HCT116 (cell line): ENCODE data around the gene DLG2.

Experiments
- EGR1 ChIP-seq: IDR thresholded peaks from 2 replicates; pipeline ENCODE4 v1.6.1; 2012; ENCODE audit warnings: low read depth
- EZH2 ChIP-seq: fragments of 200-600 bp; sonication (generic); IDR thresholded peaks from 2 replicates; pipeline ENCODE4 v1.6.1; 2017; ENCODE audit warnings: antibody characterized with exemption, mixed run types
- EZH2phosphoT487 ChIP-seq: fragments of 200-600 bp; IDR thresholded peaks from 2 replicates; pipeline ENCODE4 v1.6.1; 2018; ENCODE audit warnings: antibody characterized with exemption, borderline replicate concordance
- JUND ChIP-seq: IDR thresholded peaks from 2 replicates; pipeline ENCODE4 v1.6.1; 2012
- POLR2A ChIP-seq: IDR thresholded peaks from 2 replicates; pipeline ENCODE4 v1.7.0; 2011; ENCODE audit warnings: borderline replicate concordance; ENCODE audit not compliant: insufficient read depth, insufficient read length; ENCODE audit errors: extremely low read depth
- POLR2AphosphoS5 ChIP-seq: IDR thresholded peaks from 2 replicates; pipeline ENCODE4 v1.6.1; 2011; ENCODE audit warnings: mild to moderate bottlenecking, low read depth, low read length, moderate library complexity
- TF ChIP-seq, protein P1 (sequence below), 3 experiments: fragments of 200-600 bp in 1 of 3; sonication (generic) in 1 of 3; IDR thresholded peaks in 2 of 3; conservative IDR thresholded peaks in 1 of 3; 2 replicates each; pipeline ENCODE4 v1.5.1; 2012 to 2017; ENCODE audit warnings: low read depth in 2 of 3, low read length in 2 of 3, antibody characterized with exemption in 1 of 3, borderline replicate concordance in 1 of 3, control low read depth in 1 of 3, mild to moderate bottlenecking in 1 of 3, mixed read lengths in 1 of 3, mixed run types in 1 of 3, moderate library complexity in 1 of 3; ENCODE audit not compliant: insufficient read depth in 1 of 3
- TF ChIP-seq, protein P2 (sequence below): IDR thresholded peaks from 2 replicates; pipeline ENCODE4 v1.6.1; 2012
- TF ChIP-seq, protein P3 (sequence below): IDR thresholded peaks from 2 replicates; pipeline ENCODE4 v1.6.1; 2011; ENCODE audit warnings: mild to moderate bottlenecking, low read length, moderate library complexity; ENCODE audit not compliant: insufficient replicate concordance; ENCODE audit errors: extremely low read depth
- TF ChIP-seq, protein P4 (sequence below): IDR thresholded peaks from 2 replicates; pipeline ENCODE4 v1.6.1; 2012; ENCODE audit warnings: low read depth
- TF ChIP-seq, protein P5 (sequence below): IDR thresholded peaks from 2 replicates; pipeline ENCODE4 v1.6.1; 2012

DNA sequence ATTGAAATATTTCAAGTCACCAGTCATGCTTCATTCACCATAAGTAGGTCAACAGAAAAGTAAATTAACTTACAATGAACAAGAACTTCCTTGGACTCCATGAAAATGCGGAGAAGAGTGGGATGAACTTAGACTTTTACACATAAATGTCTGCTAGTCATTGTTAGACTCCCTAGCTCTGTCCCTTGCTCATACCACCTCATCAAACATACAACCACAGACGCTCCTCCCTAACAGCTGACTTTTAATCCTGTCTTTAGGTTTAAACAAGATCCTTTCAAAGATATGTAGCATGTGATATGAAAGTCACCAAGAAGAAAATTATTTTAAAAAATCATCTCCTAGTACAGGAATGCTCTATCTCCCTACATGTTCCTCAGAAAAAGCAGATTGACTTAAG is 248.1 kb downstream of the DLG2 start:
- TF ChIP-seq, protein P1, sequence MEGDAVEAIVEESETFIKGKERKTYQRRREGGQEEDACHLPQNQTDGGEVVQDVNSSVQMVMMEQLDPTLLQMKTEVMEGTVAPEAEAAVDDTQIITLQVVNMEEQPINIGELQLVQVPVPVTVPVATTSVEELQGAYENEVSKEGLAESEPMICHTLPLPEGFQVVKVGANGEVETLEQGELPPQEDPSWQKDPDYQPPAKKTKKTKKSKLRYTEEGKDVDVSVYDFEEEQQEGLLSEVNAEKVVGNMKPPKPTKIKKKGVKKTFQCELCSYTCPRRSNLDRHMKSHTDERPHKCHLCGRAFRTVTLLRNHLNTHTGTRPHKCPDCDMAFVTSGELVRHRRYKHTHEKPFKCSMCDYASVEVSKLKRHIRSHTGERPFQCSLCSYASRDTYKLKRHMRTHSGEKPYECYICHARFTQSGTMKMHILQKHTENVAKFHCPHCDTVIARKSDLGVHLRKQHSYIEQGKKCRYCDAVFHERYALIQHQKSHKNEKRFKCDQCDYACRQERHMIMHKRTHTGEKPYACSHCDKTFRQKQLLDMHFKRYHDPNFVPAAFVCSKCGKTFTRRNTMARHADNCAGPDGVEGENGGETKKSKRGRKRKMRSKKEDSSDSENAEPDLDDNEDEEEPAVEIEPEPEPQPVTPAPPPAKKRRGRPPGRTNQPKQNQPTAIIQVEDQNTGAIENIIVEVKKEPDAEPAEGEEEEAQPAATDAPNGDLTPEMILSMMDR (IDR thresholded peaks at IDR 0.05 in 2 of 3, conservative IDR thresholded peaks at IDR 0.05 in 1 of 3; ENCODE audit: borderline replicate concordance in 1 of 3, insufficient read depth in 1 of 3, low read depth in 2 of 3, low read length in 2 of 3) = no peak
- no peak for TF ChIP-seq JUND
- no peak for TF ChIP-seq EZH2phosphoT487
- no peak for TF ChIP-seq POLR2A
- no peak for TF ChIP-seq EZH2
- TF ChIP-seq, protein P2, sequence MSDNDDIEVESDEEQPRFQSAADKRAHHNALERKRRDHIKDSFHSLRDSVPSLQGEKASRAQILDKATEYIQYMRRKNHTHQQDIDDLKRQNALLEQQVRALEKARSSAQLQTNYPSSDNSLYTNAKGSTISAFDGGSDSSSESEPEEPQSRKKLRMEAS = no peak
- TF ChIP-seq, protein P3, sequence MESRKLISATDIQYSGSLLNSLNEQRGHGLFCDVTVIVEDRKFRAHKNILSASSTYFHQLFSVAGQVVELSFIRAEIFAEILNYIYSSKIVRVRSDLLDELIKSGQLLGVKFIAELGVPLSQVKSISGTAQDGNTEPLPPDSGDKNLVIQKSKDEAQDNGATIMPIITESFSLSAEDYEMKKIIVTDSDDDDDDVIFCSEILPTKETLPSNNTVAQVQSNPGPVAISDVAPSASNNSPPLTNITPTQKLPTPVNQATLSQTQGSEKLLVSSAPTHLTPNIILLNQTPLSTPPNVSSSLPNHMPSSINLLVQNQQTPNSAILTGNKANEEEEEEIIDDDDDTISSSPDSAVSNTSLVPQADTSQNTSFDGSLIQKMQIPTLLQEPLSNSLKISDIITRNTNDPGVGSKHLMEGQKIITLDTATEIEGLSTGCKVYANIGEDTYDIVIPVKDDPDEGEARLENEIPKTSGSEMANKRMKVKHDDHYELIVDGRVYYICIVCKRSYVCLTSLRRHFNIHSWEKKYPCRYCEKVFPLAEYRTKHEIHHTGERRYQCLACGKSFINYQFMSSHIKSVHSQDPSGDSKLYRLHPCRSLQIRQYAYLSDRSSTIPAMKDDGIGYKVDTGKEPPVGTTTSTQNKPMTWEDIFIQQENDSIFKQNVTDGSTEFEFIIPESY = no peak
- TF ChIP-seq, protein P4, sequence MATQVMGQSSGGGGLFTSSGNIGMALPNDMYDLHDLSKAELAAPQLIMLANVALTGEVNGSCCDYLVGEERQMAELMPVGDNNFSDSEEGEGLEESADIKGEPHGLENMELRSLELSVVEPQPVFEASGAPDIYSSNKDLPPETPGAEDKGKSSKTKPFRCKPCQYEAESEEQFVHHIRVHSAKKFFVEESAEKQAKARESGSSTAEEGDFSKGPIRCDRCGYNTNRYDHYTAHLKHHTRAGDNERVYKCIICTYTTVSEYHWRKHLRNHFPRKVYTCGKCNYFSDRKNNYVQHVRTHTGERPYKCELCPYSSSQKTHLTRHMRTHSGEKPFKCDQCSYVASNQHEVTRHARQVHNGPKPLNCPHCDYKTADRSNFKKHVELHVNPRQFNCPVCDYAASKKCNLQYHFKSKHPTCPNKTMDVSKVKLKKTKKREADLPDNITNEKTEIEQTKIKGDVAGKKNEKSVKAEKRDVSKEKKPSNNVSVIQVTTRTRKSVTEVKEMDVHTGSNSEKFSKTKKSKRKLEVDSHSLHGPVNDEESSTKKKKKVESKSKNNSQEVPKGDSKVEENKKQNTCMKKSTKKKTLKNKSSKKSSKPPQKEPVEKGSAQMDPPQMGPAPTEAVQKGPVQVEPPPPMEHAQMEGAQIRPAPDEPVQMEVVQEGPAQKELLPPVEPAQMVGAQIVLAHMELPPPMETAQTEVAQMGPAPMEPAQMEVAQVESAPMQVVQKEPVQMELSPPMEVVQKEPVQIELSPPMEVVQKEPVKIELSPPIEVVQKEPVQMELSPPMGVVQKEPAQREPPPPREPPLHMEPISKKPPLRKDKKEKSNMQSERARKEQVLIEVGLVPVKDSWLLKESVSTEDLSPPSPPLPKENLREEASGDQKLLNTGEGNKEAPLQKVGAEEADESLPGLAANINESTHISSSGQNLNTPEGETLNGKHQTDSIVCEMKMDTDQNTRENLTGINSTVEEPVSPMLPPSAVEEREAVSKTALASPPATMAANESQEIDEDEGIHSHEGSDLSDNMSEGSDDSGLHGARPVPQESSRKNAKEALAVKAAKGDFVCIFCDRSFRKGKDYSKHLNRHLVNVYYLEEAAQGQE = no peak
- TF ChIP-seq, protein P5, sequence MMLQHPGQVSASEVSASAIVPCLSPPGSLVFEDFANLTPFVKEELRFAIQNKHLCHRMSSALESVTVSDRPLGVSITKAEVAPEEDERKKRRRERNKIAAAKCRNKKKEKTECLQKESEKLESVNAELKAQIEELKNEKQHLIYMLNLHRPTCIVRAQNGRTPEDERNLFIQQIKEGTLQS = no peak
- no peak for TF ChIP-seq POLR2AphosphoS5
- no peak for TF ChIP-seq EGR1
